ENCODE measurements around the gene FHOD3.

DNA sequence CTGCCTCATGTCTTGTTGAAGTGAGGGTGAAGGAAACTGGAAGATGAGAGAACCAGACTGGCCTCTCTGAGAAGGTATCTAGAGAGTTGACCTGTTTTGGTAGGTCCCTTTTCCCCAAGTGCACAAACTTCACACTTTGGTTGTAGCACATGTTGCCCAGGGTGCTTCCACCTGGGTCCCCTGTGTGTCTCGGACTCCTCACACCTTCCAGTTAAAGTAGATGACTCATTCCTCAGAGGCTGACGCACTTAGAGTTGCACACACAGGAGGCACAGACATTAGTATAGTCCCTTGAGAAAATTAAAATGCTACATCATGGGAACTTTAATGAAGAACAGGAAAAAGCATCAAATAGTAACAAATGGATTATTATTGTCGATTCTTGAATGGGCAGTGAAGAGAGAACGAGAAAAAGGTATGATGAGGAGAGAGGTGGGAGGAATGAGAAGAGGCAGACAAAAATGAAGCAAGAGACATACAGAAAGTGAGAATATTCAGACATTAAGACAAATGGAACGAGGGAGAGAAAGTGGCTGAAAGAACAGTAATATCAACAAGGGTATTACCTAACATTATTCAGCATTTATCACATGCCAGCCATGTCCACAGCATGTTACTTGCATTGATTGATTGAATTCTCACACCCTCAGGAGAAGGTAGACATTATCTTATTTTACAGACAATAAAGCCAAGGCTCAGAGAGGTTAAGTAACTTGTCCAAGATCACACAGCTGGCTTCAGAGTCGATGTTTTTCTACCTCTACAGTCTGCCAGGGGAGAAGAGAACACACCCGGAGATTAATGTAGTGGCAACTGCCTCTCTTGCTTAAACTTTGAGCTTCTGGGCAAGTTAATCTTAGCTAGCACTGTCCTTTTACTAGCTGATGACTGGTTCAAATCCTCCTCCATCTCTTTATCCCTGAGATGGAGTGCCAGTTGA, 68.6 kb downstream of the FHOD3 start:
- TF ChIP-seq MEF2D (tag; conservative IDR thresholded peaks at IDR 0.05; ENCODE audit: low read depth) (no peak), FOXK2 (conservative IDR thresholded peaks at IDR 0.05 in 1 of 2, IDR thresholded peaks at IDR 0.05 in 1 of 2; ENCODE audit: low read depth in 2 of 2) (no peak), EZH2 (IDR thresholded peaks at IDR 0.05; ENCODE audit: borderline replicate concordance, low read depth, low read length) (no peak), CREB1 (IDR thresholded peaks at IDR 0.05) (no peak), CREB1 (CRISPR knock-in tag; IDR thresholded peaks at IDR 0.05) (no peak), TAF15 (IDR thresholded peaks at IDR 0.05; ENCODE audit: low read depth, low read length) (no peak), HIVEP1 (CRISPR knock-in tag; IDR thresholded peaks at IDR 0.05) (no peak), ZFP30 (CRISPR knock-in tag; IDR thresholded peaks at IDR 0.05; ENCODE audit: borderline replicate concordance) (no peak), EP300 (IDR thresholded peaks at IDR 0.05; ENCODE audit: low read length) (no peak), KDM4B (IDR thresholded peaks at IDR 0.05; ENCODE audit: borderline replicate concordance in 2 of 2, low read depth in 1 of 2) (no peak), NCOA6 (IDR thresholded peaks at IDR 0.05) (no peak), NR2C1 (IDR thresholded peaks at IDR 0.05) (no peak), NR2C1 (tag; IDR thresholded peaks at IDR 0.05) (no peak), TARDBP (IDR thresholded peaks at IDR 0.05) (no peak)

Measured in K562 (cell line).